Activated naive CD8-positive, alpha-beta T cell (primary cell): ENCODE results near the gene DNHD1.
A peak's percentile ranks its signal among the peaks of the same experiment; 100 is the strongest.

ENCODE experiments used
- H3K27ac Mint-ChIP-seq: one replicate; pipeline ENCODE4 v1.8.0; 2021; ENCODE audit warnings: mixed read lengths
- H3K27me3 Mint-ChIP-seq: one replicate; pipeline ENCODE4 v1.8.0; 2021; ENCODE audit warnings: mixed read lengths
- H3K36me3 Mint-ChIP-seq: one replicate; pipeline ENCODE4 v1.8.0; 2021; ENCODE audit warnings: mixed read lengths
- H3K4me1 Mint-ChIP-seq: one replicate; pipeline ENCODE4 v1.8.0; 2021; ENCODE audit warnings: low read depth, mixed read lengths
- H3K4me3 Mint-ChIP-seq: one replicate; pipeline ENCODE4 v1.8.0; 2021; ENCODE audit warnings: mild to moderate bottlenecking, mixed read lengths
- H3K9me3 Mint-ChIP-seq: one replicate; pipeline ENCODE4 v1.8.0; 2021; ENCODE audit warnings: low read depth, mixed read lengths

The DNHD1 gene

GRCh38 chr11:6572215-6572614 is 75.1 kb downstream of the DNHD1 start:
- Mint-ChIP-seq H3K27me3 (no peaks in the 10 kb centered on the region), H3K36me3 (peaks cover 16% of the 10 kb centered on the region), H3K9me3 (no peaks in the 10 kb centered on the region), H3K27ac (no peak overlapping the region), H3K4me1 (no peaks in the 10 kb centered on the region), H3K4me3 (no peak overlapping the region)

- no peaks in the 10 kb centered on the region for H3K9me3 Mint-ChIP-seq
These were observed 78.0 kb downstream of the DNHD1 start for GRCh38 chr11:6574816-6575715.

GRCh38 chr11:6576471-6577373 is 79.6 kb downstream of the DNHD1 start:
- H3K27ac Mint-ChIP-seq, result no peak overlapping the region
- H3K27me3 Mint-ChIP-seq, result no peaks in the 10 kb centered on the region
- peaks cover 17% of the 10 kb centered on the region for H3K36me3 Mint-ChIP-seq
- no peaks in the 10 kb centered on the region for H3K9me3 Mint-ChIP-seq
- no peak overlapping the region for H3K4me3 Mint-ChIP-seq
- H3K4me1 Mint-ChIP-seq, result no peaks in the 10 kb centered on the region

More at GRCh38 chr11:6574816-6575715, 78.0 kb downstream of the DNHD1 start:
- peaks cover 14% of the 10 kb centered on the region for H3K36me3 Mint-ChIP-seq
- H3K4me3 Mint-ChIP-seq, result no peak overlapping the region
- H3K27me3 Mint-ChIP-seq, result no peaks in the 10 kb centered on the region
- H3K27ac Mint-ChIP-seq, result no peak overlapping the region
- no peaks in the 10 kb centered on the region for H3K4me1 Mint-ChIP-seq

- peaks cover 24% of the 10 kb centered on the region for H3K36me3 Mint-ChIP-seq
- no peak overlapping the region for H3K4me3 Mint-ChIP-seq
- no peak overlapping the region for H3K27ac Mint-ChIP-seq
- peaks cover 11% of the 10 kb centered on the region for H3K9me3 Mint-ChIP-seq
- peaks cover 1% of the 10 kb centered on the region for H3K4me1 Mint-ChIP-seq
- H3K27me3 Mint-ChIP-seq, result no peaks in the 10 kb centered on the region
These were observed 81.1 kb downstream of the DNHD1 start for GRCh38 chr11:6578134-6578533.

- H3K36me3 Mint-ChIP-seq, result peaks cover 36% of the 10 kb centered on the region
- H3K27ac Mint-ChIP-seq, result no peak overlapping the region
- H3K4me1 Mint-ChIP-seq, result peaks cover 1% of the 10 kb centered on the region
- no peak overlapping the region for H3K4me3 Mint-ChIP-seq
- H3K9me3 Mint-ChIP-seq, result peaks cover 25% of the 10 kb centered on the region
- H3K27me3 Mint-ChIP-seq, result no peaks in the 10 kb centered on the region
These were observed 82.6 kb downstream of the DNHD1 start for GRCh38 chr11:6579681-6580080.

GRCh38 chr11:6583584-6583983 is 86.5 kb downstream of the DNHD1 start:
- H3K36me3 Mint-ChIP-seq, result peaks cover 37% of the 10 kb centered on the region
- H3K27ac Mint-ChIP-seq, result no peak overlapping the region
- H3K27me3 Mint-ChIP-seq, result no peaks in the 10 kb centered on the region
- H3K4me1 Mint-ChIP-seq, result peaks cover 6% of the 10 kb centered on the region
- peaks cover 29% of the 10 kb centered on the region for H3K9me3 Mint-ChIP-seq
- H3K4me3 Mint-ChIP-seq, result no peak overlapping the region

GRCh38 chr11:6584528-6584927 is 87.4 kb downstream of the DNHD1 start:
- Mint-ChIP-seq H3K36me3 (peaks cover 37% of the 10 kb centered on the region), H3K27ac (no peak overlapping the region), H3K4me3 (no peak overlapping the region), H3K9me3 (peaks cover 29% of the 10 kb centered on the region), H3K27me3 (no peaks in the 10 kb centered on the region), H3K4me1 (peaks cover 6% of the 10 kb centered on the region)

GRCh38 chr11:6586434-6587359 is 89.6 kb downstream of the DNHD1 start:
- peaks cover 6% of the 10 kb centered on the region for H3K4me1 Mint-ChIP-seq
- H3K36me3 Mint-ChIP-seq, result peaks cover 38% of the 10 kb centered on the region
- no peaks in the 10 kb centered on the region for H3K27me3 Mint-ChIP-seq

GRCh38 chr11:6587360-6587953 is 90.4 kb downstream of the DNHD1 start:
- H3K27ac Mint-ChIP-seq, result no peak overlapping the region
- H3K9me3 Mint-ChIP-seq, result peaks cover 25% of the 10 kb centered on the region
- peaks cover 35% of the 10 kb centered on the region for H3K36me3 Mint-ChIP-seq
- H3K27me3 Mint-ChIP-seq, result no peaks in the 10 kb centered on the region
- H3K4me1 Mint-ChIP-seq, result peaks cover 6% of the 10 kb centered on the region
- no peak overlapping the region for H3K4me3 Mint-ChIP-seq

More at GRCh38 chr11:6586434-6587359, 89.6 kb downstream of the DNHD1 start:
- Mint-ChIP-seq H3K9me3 (peaks cover 29% of the 10 kb centered on the region), H3K27ac (no peak overlapping the region), H3K4me3 (no peak overlapping the region)

GRCh38 chr11:6588018-6588417 is 90.9 kb downstream of the DNHD1 start:
- Mint-ChIP-seq H3K9me3 (peaks cover 19% of the 10 kb centered on the region), H3K4me3 (no peak overlapping the region), H3K27ac (no peak overlapping the region), H3K36me3 (peaks cover 29% of the 10 kb centered on the region), H3K27me3 (no peaks in the 10 kb centered on the region), H3K4me1 (peaks cover 4% of the 10 kb centered on the region)

GRCh38 chr11:6594142-6594768 is 97.2 kb downstream of the DNHD1 start:
- Mint-ChIP-seq H3K27ac (peak overlapping the region; percentile 31), H3K36me3 (peaks cover 25% of the 10 kb centered on the region), H3K4me3 (no peak overlapping the region), H3K27me3 (no peaks in the 10 kb centered on the region), H3K9me3 (no peaks in the 10 kb centered on the region), H3K4me1 (peaks cover 45% of the 10 kb centered on the region)

GRCh38 chr11:6596239-6596877 is 99.3 kb downstream of the DNHD1 start:
- Mint-ChIP-seq H3K36me3 (peaks cover 28% of the 10 kb centered on the region), H3K4me1 (peaks cover 55% of the 10 kb centered on the region), H3K27me3 (no peaks in the 10 kb centered on the region), H3K9me3 (no peaks in the 10 kb centered on the region), H3K27ac (peak overlapping the region; percentile 73), H3K4me3 (no peak overlapping the region)

- peaks cover 53% of the 10 kb centered on the region for H3K4me1 Mint-ChIP-seq
- peaks cover 22% of the 10 kb centered on the region for H3K36me3 Mint-ChIP-seq
- H3K27ac Mint-ChIP-seq, result peak overlapping the region; percentile 64
- no peak overlapping the region for H3K4me3 Mint-ChIP-seq
- H3K9me3 Mint-ChIP-seq, result no peaks in the 10 kb centered on the region
- H3K27me3 Mint-ChIP-seq, result no peaks in the 10 kb centered on the region
These were observed 101.5 kb downstream of the DNHD1 start for GRCh38 chr11:6598555-6598954.
